AG08395 (cell line): ENCODE data around the gene MYADML2.

Experiments
- DNase-seq: peaks from one replicate; pipeline ENCODE4 v3.0.0; 2012; ENCODE audit warnings: mixed read lengths, low spot score

Gene MYADML2

GRCh38 chr17:81978524-81979298 lies 31.7 kb upstream of the MYADML2 start:
- DNase-seq, result no peak

- peak; percentile 96 for DNase-seq
These were observed 30.3 kb upstream of the MYADML2 start, which contains the start of gene ASPSCR1 for GRCh38 chr17:81977211-81977808. ASPSCR1 (plus strand) TSS chr17:81977629; CDS start chr17:81977647, 18 bp downstream.

DNA sequence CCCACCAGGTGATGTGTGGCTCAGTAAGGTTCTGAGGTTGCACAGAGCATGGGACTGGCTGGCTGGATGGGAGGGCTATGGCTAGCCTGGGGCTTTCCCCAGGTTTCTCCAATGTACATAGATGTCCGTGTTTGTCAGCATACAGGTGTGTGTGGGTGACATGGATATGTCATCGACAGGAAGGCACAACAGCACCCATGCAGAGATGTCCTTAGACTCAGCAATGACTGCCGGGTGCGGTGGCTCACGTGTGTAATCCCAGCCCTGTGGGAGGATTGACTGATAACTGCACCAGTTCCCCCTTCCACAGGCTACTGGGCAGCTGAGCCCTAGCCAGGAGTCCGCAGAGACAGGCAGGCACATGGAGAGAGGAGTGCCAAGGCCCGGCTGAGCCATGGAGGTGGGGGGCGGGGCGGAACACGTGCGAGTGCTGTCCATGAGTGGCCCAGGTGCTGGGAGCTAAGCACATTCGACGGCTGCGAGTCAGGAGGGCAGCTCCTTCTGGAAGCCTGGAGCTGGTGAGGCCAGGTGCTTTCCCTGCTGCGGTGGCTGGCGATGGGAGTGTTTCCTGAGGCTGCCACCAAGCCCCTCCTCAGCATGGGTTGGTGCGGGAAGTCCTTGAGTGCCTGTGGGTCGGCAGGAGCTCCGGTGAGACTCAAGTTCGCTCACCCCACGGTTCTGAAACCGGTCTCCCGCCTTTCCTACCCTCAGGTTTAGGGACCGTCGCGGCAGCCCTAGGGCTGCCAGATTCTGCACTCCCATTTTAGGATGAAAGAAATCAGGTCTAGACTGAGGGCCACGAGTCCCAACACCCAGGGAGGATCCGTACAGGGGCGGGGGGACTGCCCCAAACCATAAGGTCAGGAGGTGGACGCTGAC lies 29.5 kb upstream of the MYADML2 start:
- DNase-seq, result no peak

DNA sequence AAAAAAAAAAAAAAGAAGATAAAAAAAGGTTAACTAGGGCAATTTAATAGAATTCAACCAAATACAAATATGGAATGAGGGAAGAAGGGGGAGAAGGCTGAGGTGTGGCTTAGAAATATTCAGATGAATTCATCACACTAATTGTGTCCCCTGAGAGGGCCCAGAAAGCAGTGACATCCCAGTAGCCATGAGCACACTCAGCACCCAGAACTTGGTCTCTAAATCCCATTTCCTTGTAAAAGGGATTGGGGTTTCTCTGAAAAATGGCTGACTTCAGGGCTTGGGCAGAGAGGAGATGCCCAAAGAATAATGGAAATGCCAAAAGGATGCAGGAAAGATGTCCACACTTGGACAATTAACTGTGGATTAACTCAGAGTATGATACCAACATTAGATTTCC lies 26.4 kb upstream of the MYADML2 start:
- DNase-seq, result no peak

GRCh38 chr17:81968850-81969812 lies 22.1 kb upstream of the MYADML2 start:
- DNase-seq, result no peak

- DNase-seq, result no peak
These were observed 21.3 kb upstream of the MYADML2 start for GRCh38 chr17:81968396-81968745.

DNA sequence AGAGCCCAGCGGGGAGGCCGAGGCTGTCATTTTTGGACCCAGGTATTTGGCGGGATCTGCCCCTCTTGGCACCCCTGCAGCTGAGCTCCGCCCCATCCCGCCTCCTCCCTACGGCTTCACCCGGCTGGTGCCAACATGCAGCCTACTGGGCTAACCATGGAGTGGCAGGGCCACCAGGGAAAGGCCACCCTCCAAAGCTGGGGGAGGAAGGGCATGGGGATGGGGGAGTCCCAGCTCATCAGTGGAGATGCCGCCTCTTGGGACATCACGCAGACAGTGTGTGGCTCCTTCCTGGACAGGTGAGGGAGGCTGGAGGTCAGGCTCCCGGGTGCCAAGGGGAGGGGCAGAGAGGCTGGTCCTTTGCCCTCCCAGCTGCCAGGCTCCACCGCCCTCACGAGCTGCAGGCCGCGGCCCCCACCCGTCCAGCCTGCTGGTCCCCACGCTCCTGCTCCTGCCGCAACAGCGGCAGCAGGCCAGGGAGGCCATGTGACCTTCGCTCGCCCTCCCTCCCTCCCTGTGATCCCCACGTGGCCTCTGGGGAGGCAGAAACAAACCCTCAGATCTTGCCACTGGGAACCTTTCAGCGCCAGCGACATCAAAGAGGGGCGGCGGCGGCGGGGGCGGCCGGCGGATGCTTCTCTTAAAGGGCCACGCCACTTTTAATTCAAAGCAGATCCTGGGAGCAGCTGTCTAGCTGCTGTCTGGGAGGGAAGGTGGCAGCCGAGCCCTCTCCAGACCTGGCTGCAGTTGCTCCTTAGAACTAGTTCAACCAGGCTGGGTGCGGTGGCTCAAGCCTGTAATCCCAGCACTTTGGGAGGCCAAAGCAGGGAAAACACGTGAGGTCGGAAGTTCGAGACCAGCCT lies 20.7 kb upstream of the MYADML2 start:
- DNase-seq, result peak; percentile 85

GRCh38 chr17:81967244-81967532 lies 20.2 kb upstream of the MYADML2 start:
- no peak for DNase-seq

DNA sequence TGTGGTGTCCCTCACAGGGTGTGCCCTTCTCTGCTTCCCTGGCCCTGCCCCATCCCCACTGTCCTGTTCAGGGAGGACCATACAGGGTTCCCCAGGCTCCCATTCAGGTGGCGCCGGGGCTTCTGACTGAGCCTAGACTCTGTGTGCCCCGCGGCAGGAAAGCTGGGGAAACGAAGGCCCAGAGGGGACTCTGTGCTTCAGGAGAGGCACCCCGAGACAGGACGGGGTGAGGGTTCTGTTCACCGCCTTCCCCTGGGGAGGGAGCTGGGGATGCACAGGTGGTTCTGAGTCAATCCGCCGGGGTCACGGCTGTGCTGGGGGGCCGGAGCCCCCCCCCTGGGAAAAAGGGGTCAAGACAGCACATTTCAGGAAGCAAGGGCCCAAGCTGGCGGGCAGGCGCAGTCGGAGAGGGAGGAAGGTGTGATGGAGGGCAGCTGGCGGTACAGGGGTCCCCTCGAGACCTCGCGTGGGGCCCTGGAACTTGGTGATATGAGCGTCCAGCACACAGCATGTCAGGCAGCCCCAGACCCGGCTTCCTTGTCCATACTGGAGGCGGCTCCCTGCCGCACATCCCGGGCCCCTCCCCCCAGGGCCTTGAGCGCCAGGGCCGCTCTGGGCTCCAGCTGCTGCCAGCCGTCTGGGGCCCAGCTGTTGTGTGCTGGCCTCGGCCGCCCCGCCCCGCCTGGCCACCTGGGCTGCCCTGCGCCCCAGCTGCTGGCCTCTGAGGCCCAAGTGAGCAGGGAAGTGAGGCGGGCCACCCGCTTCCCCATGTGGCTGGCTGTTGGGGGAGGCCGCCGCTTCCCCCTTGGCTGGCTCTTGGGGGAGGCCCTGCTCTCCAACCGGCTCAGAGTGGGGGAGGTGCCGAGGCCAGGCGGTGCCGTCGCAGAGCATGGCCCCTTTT lies 19.6 kb upstream of the MYADML2 start:
- DNase-seq, result peak; percentile 48

DNA sequence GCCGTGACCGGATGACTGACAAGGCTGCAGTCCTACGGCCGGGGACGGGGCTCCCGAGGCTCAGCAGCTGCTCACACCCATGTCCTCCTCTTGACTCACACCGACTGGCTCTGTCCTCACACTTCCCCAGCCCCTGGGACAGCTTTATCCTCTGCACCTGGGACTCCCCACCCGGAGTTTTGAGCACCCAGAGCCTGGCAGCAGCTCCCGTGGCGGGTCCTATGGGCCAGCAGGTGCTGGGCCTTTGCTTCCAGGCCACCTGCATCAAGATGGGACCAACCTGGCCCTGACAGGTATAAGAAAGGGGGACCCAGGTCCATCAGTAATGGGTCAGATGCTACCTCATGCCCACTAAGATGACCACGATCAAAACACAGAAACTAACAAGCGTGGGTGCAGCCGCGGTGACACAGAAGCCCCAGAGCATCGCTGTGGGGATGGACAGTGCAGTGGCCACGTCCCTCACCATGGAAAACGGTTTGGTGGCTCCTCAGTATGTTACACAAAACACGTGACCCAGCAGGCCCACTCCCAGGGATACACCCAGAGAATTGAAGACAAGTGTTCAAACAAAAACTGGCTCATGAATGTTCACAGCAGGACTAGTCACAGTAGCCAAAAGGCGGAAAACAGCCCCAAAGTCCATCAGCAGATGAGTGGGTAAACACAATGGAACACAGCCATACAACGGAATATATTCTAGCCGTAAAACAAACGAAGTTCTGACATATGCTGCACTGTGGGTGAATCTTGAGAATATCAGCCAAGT lies 17.2 kb upstream of the MYADML2 start:
- DNase-seq, result no peak

DNA sequence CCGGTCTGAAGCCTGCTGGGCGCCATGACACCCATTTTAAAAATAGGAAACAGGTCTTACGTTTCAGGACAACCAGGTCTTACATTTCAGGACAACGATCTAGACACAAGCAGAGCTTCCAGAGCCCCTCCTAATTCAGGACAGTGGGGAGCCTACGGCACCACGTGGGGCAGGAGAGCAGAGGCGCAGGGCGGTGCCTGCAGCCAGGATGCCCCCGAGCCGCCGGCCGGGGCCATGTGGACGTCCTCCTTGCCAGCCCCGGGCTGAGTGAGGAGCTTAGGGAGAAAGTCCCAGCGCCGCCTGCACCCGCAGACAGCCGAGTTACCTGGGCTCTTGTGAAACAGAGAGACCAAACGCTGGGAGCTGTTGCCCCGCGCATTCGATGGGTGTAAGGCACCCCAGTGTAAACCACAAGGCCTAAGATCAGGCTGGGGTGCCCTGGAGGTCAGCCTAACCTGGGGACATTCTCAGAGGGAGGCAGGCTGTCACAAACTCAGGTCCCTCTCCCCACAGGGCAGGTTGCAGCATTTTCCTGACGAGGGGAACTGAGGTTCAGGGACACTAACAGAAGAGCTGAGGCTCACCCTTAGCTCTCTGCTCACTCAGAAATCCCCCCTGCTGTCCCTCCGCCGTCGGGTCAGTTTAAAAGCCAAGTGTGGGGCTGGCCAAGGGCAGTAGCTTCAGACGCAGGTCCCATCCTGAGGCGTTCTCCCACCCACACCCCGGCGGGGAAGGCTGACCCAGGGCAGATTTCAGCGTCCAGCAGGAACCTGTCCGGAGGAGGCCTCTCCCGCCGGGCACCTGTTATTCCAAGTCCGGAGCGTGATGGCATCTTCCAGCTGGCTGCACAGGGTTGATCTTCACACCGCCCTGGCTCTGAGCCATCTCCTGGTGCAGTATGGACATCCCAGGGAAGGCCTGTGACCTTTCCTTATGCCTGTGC lies 15.7 kb upstream of the MYADML2 start:
- no peak for DNase-seq

- DNase-seq, result no peak
These were observed 14.8 kb upstream of the MYADML2 start for GRCh38 chr17:81961521-81962498.

DNA sequence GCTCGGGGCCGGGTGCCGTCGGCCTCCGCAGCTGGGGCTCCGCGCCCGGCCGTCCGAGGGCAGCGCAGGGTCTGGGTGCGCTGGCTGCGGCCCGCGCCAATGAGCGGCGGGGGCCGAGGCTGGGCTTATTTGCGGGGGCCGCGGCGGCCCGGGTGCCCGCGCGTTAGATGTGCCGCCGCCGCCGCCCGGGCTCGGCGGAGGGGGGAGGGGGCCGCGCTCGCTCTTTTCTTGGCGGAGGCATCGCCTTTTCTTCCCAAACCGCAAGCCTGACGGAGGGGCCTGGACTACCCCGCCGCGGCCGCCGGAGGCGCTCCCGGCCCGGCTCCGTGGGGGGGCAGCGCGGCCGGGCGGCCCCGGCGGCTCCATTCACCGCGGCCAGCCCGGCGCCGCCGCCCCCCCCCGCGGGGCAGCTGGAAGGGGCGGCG lies 14.1 kb upstream of the MYADML2 start, which contains the start of gene NOTUM:
NOTUM (minus strand) TSS at position 101 of the 425 bp plus-strand sequence. CDS start 278 bp downstream, outside the sequence.
- DNase-seq, result peak; percentile 60

DNA sequence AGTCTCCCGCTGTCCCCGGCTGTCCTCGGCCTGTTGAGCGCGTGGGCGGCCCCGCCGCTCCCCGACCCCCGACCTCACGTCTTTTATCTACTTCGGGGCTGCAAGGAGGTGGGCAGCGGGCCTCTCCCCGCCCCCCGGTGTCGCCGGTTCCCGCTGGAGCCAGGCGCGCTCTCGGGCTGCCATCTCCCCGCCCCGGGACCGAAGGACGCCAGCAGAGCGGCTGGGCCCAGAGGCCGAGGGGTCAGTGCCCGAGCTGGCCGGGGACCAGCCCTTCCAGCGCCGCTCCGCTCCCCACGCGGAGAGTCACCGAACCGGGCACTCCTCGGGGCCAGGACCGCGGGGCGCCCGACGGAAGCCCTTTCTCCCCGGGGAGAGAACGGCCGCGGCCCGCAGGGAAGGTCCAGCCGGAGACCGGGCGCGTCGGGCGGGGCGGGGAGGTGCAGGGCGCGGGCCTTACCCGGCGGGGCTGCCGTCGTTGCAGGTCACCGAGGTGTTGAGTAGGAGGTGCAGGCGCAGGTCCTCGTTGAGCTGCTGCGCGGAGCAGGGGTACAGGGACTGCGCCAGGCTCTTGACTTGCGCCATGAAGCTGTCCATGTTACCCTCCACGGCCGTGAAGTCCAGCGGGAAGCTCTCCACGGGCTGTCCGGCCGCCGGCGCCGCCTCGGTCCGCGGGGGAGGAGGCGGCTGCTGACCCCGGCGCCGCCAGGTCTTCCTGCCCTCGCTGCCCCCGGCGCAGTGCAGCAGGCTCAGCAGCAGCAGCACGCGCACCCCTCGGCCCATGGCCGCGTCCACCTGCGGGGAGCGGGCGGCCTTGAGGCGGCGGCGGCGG lies 13.3 kb upstream of the MYADML2 start:
- no peak for DNase-seq

DNA sequence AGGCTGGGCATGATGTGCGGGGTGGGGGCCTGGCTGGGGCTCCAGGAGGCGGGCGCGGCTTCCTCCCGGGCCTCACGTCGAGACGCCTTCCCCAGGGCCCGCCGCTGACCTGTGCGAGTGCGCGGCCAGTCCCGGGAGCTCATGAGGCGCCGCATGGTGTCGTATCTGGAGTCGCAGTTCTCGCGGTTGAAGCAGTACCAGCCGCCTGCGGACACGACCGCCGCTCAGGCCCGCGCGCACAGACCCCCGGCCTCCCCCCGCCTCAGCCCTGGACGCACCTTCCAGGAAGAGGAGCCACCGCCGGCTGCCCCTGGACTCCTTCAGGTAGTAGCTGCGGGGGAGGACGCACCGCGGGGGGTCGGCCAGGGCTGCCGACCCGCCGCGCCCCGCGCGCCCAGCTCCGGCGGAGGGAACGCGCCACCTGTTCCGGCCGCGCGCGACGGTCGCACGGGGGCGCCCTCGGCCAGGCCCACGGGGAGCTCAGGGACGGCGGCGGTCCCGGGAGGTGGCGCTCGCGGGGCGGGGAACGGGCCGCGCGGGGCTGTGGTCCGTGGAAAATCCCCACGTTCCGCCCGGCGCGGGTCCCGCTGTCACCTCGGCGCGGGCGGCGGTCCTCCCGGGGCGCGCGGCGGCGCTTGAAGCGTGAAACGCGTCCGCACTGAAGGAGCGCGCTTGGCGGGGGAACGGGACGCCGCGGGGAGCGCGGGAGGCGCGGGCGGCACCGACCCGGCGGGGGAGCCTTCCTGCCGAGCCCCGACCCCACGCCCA lies 12.5 kb upstream of the MYADML2 start:
- DNase-seq, result peak; percentile 73
